ENCODE measurements around the gene PLCH2. TPM values are rescaled to one million over a fixed set of nuclear protein-coding genes. Genes with fewer than 3 reads are reported as not detected.

The PLCH2 gene
- total RNA-seq, 2 experiments from 2014 or later: 1.4 to 2.2 TPM

- H3K4me2 ChIP-seq (ENCODE audit: low read length): no peak overlapping the region
- no peaks in the 10 kb centered on the region for H3K79me2 ChIP-seq (ENCODE audit: insufficient read depth, low read depth, low read length)
- H2AFZ ChIP-seq (ENCODE audit: low read length): no peak overlapping the region
- no peak for TF ChIP-seq CTCF (conservative IDR thresholded peaks at IDR 0.05; ENCODE audit: low read length)
- no peak for TF ChIP-seq EZH2phosphoT487 (IDR thresholded peaks at IDR 0.05; ENCODE audit: borderline replicate concordance, low read depth, low read length)
- POLR2A ChIA-PET: no interaction called here
- BruUV-seq (replicated peaks): no TSS peak
- CTCF ChIA-PET (ENCODE audit: unreplicated experiment): no interaction called here
- no peaks in the 10 kb centered on the region for H3K4me1 ChIP-seq (ENCODE audit: insufficient read depth, low read length, poor library complexity, severe bottlenecking)
- H3K4me3 ChIP-seq (ENCODE audit: low read depth, low read length, poor library complexity, severe bottlenecking): no peak overlapping the region
- intact Hi-C loops (cut with micrococcal nuclease; ENCODE audit: unreplicated experiment): no loop called here
- H4K20me1 ChIP-seq (ENCODE audit: insufficient read depth, low read length): no peaks in the 10 kb centered on the region
- no peaks in the 10 kb centered on the region for H3K9me2 ChIP-seq (ENCODE audit: insufficient read depth, low read length)
- DNase-seq (ENCODE audit: low spot score): no peak
- H3K36me3 ChIP-seq (ENCODE audit: insufficient read depth, low read length): no peaks in the 10 kb centered on the region
- H3K9me3 ChIP-seq (ENCODE audit: low read length): no peaks in the 10 kb centered on the region
- H3K27ac ChIP-seq (ENCODE audit: low read depth, low read length, poor library complexity, severe bottlenecking): no peak overlapping the region
Measured at GRCh38 chr1:2483970-2484369, 7.9 kb downstream of the PLCH2 start.

DNA sequence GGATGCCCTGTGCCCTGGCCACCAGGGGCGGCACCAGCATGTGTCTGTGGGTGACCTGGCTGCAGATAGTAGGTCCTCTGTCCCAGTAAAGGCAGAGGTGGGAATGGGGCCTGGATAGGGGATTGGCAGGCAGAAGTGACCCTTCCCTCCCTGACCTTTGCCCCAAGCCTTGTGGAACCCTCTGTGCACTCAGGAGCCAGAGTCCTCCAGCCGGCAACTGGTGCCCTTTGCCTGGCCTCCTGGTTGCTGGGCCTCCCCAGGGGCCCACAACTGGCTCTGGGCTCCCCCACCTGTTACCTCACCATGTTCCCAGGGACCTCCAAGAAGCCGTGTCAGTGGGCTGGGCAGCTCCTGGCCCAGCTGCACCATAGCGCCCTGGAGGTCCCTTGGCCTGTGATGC, 10.0 kb downstream of the PLCH2 start:
- no peak for DNase-seq (ENCODE audit: low spot score)
- no peaks in the 10 kb centered on the region for H3K4me1 ChIP-seq (ENCODE audit: insufficient read depth, low read length, poor library complexity, severe bottlenecking)

DNA sequence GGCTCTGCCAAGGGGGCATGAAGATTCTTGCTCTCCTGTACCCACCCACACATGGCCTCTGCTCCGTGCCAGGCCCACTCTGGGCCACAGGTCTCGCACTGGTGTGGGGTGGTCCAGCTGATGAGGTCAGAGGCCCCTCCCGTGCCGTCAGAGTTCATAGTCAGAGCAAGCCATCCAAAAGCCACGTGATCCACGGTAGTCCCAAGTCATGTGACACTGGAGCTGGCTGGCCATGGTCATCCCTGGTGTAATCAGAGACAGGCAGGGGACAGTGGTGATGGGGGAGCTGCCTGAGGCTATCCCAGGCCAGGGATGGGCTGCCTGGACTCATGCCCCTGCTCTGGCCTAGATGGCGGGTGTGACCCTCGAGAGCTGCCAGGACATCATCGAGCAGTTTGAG, 10.5 kb downstream of the PLCH2 start:
- no peak for DNase-seq (ENCODE audit: low spot score)
- H3K27ac ChIP-seq (ENCODE audit: low read depth, low read length, poor library complexity, severe bottlenecking): no peak overlapping the region
- intact Hi-C loops (cut with micrococcal nuclease; ENCODE audit: unreplicated experiment): no loop called here
- H3K79me2 ChIP-seq (ENCODE audit: insufficient read depth, low read depth, low read length): no peaks in the 10 kb centered on the region
- CTCF ChIA-PET (ENCODE audit: unreplicated experiment): no interaction called here
- no peak overlapping the region for H3K4me2 ChIP-seq (ENCODE audit: low read length)
- no peaks in the 10 kb centered on the region for H4K20me1 ChIP-seq (ENCODE audit: insufficient read depth, low read length)
- H3K4me3 ChIP-seq (ENCODE audit: low read depth, low read length, poor library complexity, severe bottlenecking): no peak overlapping the region
- H3K36me3 ChIP-seq (ENCODE audit: insufficient read depth, low read length): no peaks in the 10 kb centered on the region
- TF ChIP-seq CTCF (conservative IDR thresholded peaks at IDR 0.05; ENCODE audit: low read length) (no peak), EZH2phosphoT487 (IDR thresholded peaks at IDR 0.05; ENCODE audit: borderline replicate concordance, low read depth, low read length) (no peak)
- POLR2A ChIA-PET: no interaction called here
- no peak overlapping the region for H2AFZ ChIP-seq (ENCODE audit: low read length)
- H3K4me1 ChIP-seq (ENCODE audit: insufficient read depth, low read length, poor library complexity, severe bottlenecking): peaks cover 3% of the 10 kb centered on the region
- no peaks in the 10 kb centered on the region for H3K9me2 ChIP-seq (ENCODE audit: insufficient read depth, low read length)
- H3K9me3 ChIP-seq (ENCODE audit: low read length): no peaks in the 10 kb centered on the region
- no TSS peak for BruUV-seq (replicated peaks)

More for the DNA sequence above, 10.0 kb downstream of the PLCH2 start:
- Histone ChIP-seq H3K79me2 (ENCODE audit: insufficient read depth, low read depth, low read length) (no peaks in the 10 kb centered on the region), H4K20me1 (ENCODE audit: insufficient read depth, low read length) (no peaks in the 10 kb centered on the region), H3K9me3 (ENCODE audit: low read length) (no peaks in the 10 kb centered on the region), H3K9me2 (ENCODE audit: insufficient read depth, low read length) (no peaks in the 10 kb centered on the region), H3K4me2 (ENCODE audit: low read length) (no peak overlapping the region), H2AFZ (ENCODE audit: low read length) (no peak overlapping the region), H3K27ac (ENCODE audit: low read depth, low read length, poor library complexity, severe bottlenecking) (no peak overlapping the region), H3K36me3 (ENCODE audit: insufficient read depth, low read length) (no peaks in the 10 kb centered on the region), H3K4me3 (ENCODE audit: low read depth, low read length, poor library complexity, severe bottlenecking) (no peak overlapping the region)
- POLR2A ChIA-PET: no interaction called here
- CTCF ChIA-PET (ENCODE audit: unreplicated experiment): no interaction called here
- intact Hi-C loops (cut with micrococcal nuclease; ENCODE audit: unreplicated experiment): no loop called here
- TF ChIP-seq CTCF (conservative IDR thresholded peaks at IDR 0.05; ENCODE audit: low read length) (no peak), EZH2phosphoT487 (IDR thresholded peaks at IDR 0.05; ENCODE audit: borderline replicate concordance, low read depth, low read length) (no peak)
- no TSS peak for BruUV-seq (replicated peaks)
